Endothelial cell of umbilical vein (primary cell): ENCODE measurements around the gene RAMP1.

ENCODE experiments used
- CTCF ChIP-seq, 2 donors: IDR thresholded peaks; 1 replicate in 1 of 2; 2 replicates in 1 of 2; pipeline ENCODE4 v1.5.1; 2011; ENCODE audit warnings: low read length in 2 of 2, mild to moderate bottlenecking in 2 of 2, moderate library complexity in 2 of 2, control low read depth in 1 of 2, inconsistent platforms in 1 of 2, low read depth in 1 of 2; ENCODE audit not compliant: insufficient read depth in 1 of 2; ENCODE audit errors: extremely low read depth in 1 of 2
- EZH2 ChIP-seq: IDR thresholded peaks from 2 replicates; pipeline ENCODE4 v1.6.1; 2012; ENCODE audit warnings: borderline replicate concordance, low read depth, mild to moderate bottlenecking, moderate library complexity, low read length, inconsistent platforms; ENCODE audit not compliant: severe bottlenecking
- GATA2 ChIP-seq: IDR thresholded peaks from 2 replicates; pipeline ENCODE4 v1.7.0; 2011; ENCODE audit warnings: low read depth, mild to moderate bottlenecking, moderate library complexity, mixed read lengths, low read length; ENCODE audit not compliant: insufficient read length, insufficient read depth
- JUN ChIP-seq: IDR thresholded peaks from 2 replicates; pipeline ENCODE4 v1.6.1; 2011; ENCODE audit warnings: borderline replicate concordance, low read depth; ENCODE audit not compliant: insufficient read length, insufficient read depth
- MAX ChIP-seq: IDR thresholded peaks from 2 replicates; pipeline ENCODE4 v1.6.1; 2011; ENCODE audit not compliant: insufficient read depth, insufficient read length
- MYC ChIP-seq: IDR thresholded peaks from one replicate; pipeline ENCODE4 v1.6.1; 2011; ENCODE audit warnings: mild to moderate bottlenecking, low read depth, low read length
- POLR2A ChIP-seq: IDR thresholded peaks from 2 replicates; pipeline ENCODE4 v1.6.1; 2012; ENCODE audit warnings: low read depth, mild to moderate bottlenecking, control low read depth, low read length
- POLR2AphosphoS5 ChIP-seq: IDR thresholded peaks from 2 replicates; pipeline ENCODE4 v1.6.1; 2012; ENCODE audit warnings: low read depth, mild to moderate bottlenecking, control low read depth, low read length, moderate library complexity; ENCODE audit not compliant: insufficient read depth

- TF ChIP-seq MAX (no peak), CTCF (IDR thresholded peaks at IDR 0.05; ENCODE audit: extremely low read depth in 1 of 2, insufficient read depth in 1 of 2, low read depth in 1 of 2, low read length in 2 of 2) (no peak), GATA2 (no peak), POLR2A (no peak), MYC (no peak), EZH2 (no peak), POLR2AphosphoS5 (no peak), JUN (no peak)
Observed at GRCh38 chr2:237820421-237820820, 39.0 kb upstream of the RAMP1 start.
